Transverse colon (tissue), 4 donors: ENCODE measurements around the gene TSPY9. TPM values are rescaled to one million over a fixed set of nuclear protein-coding genes. Genes with fewer than 3 reads are reported as not detected.
"Not testable (repeated sequence)": the region's sequence is repeated elsewhere in the genome, so short reads cannot be mapped to it uniquely, and the experiment has no call there.

ENCODE experiments used
- DNase-seq: peaks from one replicate; pipeline ENCODE4 v3.0.0-alpha.2; 2019
- H3K27ac ChIP-seq, 4 donors: fragments of 200-600 bp; sonication (generic); 2 replicates each; pipeline ENCODE4 v1.5.1; 2016 to 2018; ENCODE audit warnings: inconsistent platforms in 4 of 4
- H3K27me3 ChIP-seq: fragments of 200-600 bp; sonication (generic); 2 replicates; pipeline ENCODE4 v1.5.1; 2017; ENCODE audit warnings: inconsistent platforms
- H3K36me3 ChIP-seq, 4 donors: fragments of 200-600 bp; sonication (generic); 2 replicates each; pipeline ENCODE4 v1.5.1; 2017 to 2019; ENCODE audit warnings: inconsistent platforms in 4 of 4
- H3K4me1 ChIP-seq, 4 donors: fragments of 200-600 bp; sonication (generic); 2 replicates each; pipeline ENCODE4 v1.5.1; 2017 to 2020; ENCODE audit warnings: inconsistent platforms in 4 of 4
- H3K4me3 ChIP-seq, 4 donors: fragments of 200-600 bp; sonication (generic); 1 replicate in 1 of 4; 2 replicates in 3 of 4; pipeline versions ENCODE4 v1.5.1 to v1.6.1; 2017 to 2019; ENCODE audit warnings: inconsistent platforms in 4 of 4
- H3K9me3 ChIP-seq, 2 donors: fragments of 200-600 bp; sonication (generic); 2 replicates each; pipeline ENCODE4 v1.5.1; 2017 to 2019; ENCODE audit warnings: inconsistent platforms in 2 of 2
- WGBS, 2 donors: methylation state at CpG; one replicate each; pipeline ENCODE4 v1.1.5; 2018; ENCODE audit warnings: low coverage in 1 of 2; 5-methylcytosine and 5-hydroxymethylcytosine counted together
- in situ Hi-C, 4 donors: fragments of 200-750 bp; cut with MboI; loops; one replicate each; pipeline versions ENCODE4 v1.15.0 to v1.15.1; 2017; ENCODE audit warnings: low sequenced_read_pairs in 3 of 4, low pct_ligation_motif_present in 1 of 4, low pct_unique_long_range_greater_than_20kb in 1 of 4
- intact Hi-C: fragments of 100-400 bp; cut with DNase I; formaldehyde crosslinking; loops from one replicate; pipeline ENCODE4 v1.15.1; 2023; ENCODE audit warnings: low total_unique reads
- total RNA-seq, 4 donors: library from RNA; depleted of rRNA; stranded (reverse); fragments of >200 nt; gene quantifications; one replicate each; pipeline ENCODE4 v1.1.0, GENCODE V29; 2016

The TSPY9 gene
- total RNA-seq, result not detected

DNA sequence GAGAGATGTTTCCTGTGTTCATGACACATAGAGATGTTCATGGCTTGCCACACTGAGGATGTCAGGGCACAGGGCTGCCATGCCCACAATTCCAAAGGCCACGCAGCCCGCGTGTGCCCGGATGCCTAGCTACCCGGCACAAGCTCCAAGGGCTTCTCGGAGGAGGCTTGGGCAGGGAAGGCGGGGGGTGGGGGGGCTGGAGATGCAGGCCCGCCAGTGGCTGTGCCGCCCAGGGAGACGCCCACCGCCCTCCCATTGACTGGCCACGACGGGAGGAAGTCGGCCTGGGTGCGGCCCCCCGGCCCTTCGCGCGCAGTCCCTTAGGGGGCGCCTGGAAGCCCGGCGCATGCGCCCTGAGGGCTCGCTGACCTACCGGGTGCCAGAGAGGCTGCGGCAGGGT lies at the start of gene TSPY9:
Gene TSPY9, plus strand, starts transcription at position 301 of the 400 bp plus-strand sequence. Its CDS starts 46 bp downstream, at position 347.
- H3K36me3 ChIP-seq, H3K27ac ChIP-seq, DNase-seq, H3K27me3 ChIP-seq, H3K4me3 ChIP-seq, H3K4me1 ChIP-seq, in situ Hi-C loops, H3K9me3 ChIP-seq, intact Hi-C loops: not testable (repeated sequence)
- WGBS, 2 donors, result no CpG with 5 or more reads among the region's 26 CpGs

GRCh38 chrY:9466655-9467054 lies 20.4 kb upstream of the TSPY9 start, which contains the start of gene TSPY1:
TSS of gene TSPY1 (plus strand) at chrY:9466955. CDS start at chrY:9467001, 46 bp downstream.
- in situ Hi-C loops, result not testable (repeated sequence)

GRCh38 chrY:9504396-9504795 lies 17.3 kb downstream of the TSPY9 start:
- WGBS, 2 donors, result no CpG with 5 or more reads among the region's 6 CpGs
- in situ Hi-C loops, intact Hi-C loops: not testable (repeated sequence)

More at GRCh38 chrY:9466655-9467054, 20.4 kb upstream of the TSPY9 start, which contains the start of gene TSPY1:
- H3K4me1 ChIP-seq, H3K36me3 ChIP-seq, H3K9me3 ChIP-seq, H3K27ac ChIP-seq, H3K4me3 ChIP-seq, DNase-seq, intact Hi-C loops, H3K27me3 ChIP-seq: not testable (repeated sequence)
- WGBS, 2 donors, result no CpG with 5 or more reads among the region's 25 CpGs

GRCh38 chrY:9516287-9516686 lies 29.2 kb downstream of the TSPY9 start:
- DNase-seq, intact Hi-C loops, H3K4me3 ChIP-seq, in situ Hi-C loops, H3K9me3 ChIP-seq, H3K27me3 ChIP-seq, H3K27ac ChIP-seq, H3K36me3 ChIP-seq, H3K4me1 ChIP-seq: not testable (repeated sequence)
- WGBS, 2 donors, result no CpG with 5 or more reads among the region's 12 CpGs

More at GRCh38 chrY:9504396-9504795, 17.3 kb downstream of the TSPY9 start:
- H3K4me1 ChIP-seq, DNase-seq, H3K27ac ChIP-seq, H3K9me3 ChIP-seq, H3K4me3 ChIP-seq, H3K27me3 ChIP-seq, H3K36me3 ChIP-seq: not testable (repeated sequence)

DNA sequence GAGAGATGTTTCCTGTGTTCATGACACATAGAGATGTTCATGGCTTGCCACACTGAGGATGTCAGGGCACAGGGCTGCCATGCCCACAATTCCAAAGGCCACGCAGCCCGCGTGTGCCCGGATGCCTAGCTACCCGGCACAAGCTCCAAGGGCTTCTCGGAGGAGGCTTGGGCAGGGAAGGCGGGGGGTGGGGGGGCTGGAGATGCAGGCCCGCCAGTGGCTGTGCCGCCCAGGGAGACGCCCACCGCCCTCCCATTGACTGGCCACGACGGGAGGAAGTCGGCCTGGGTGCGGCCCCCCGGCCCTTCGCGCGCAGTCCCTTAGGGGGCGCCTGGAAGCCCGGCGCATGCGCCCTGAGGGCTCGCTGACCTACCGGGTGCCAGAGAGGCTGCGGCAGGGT lies 40.5 kb downstream of the TSPY9 start, which contains the start of gene TSPY10:
Gene TSPY10, plus strand, starts transcription at position 301 of the 400 bp plus-strand sequence. Its CDS starts 46 bp downstream, at position 347.
- no CpG with 5 or more reads among the region's 26 CpGs for WGBS, 2 donors
- H3K4me3 ChIP-seq, result not testable (repeated sequence)

More for the DNA sequence above, 40.5 kb downstream of the TSPY9 start, which contains the start of gene TSPY10:
- H3K4me1 ChIP-seq, H3K27me3 ChIP-seq, in situ Hi-C loops, DNase-seq, H3K36me3 ChIP-seq, intact Hi-C loops, H3K9me3 ChIP-seq, H3K27ac ChIP-seq: not testable (repeated sequence)

Other genes starting within 250 kb of the TSPY9 start
- not detected for gene TSPY4, start 149.8 kb upstream of the TSPY9 start, total RNA-seq
- not detected for gene TSPY8, start 129.5 kb upstream of the TSPY9 start, total RNA-seq
- gene TSPY3, start 88.8 kb upstream of the TSPY9 start, total RNA-seq, result not detected
- gene TSPY1, start 20.3 kb upstream of the TSPY9 start, total RNA-seq, result not detected
- not detected for gene TSPY10, start 40.6 kb downstream of the TSPY9 start, total RNA-seq